22Rv1 (cell line): ENCODE results near the gene GPRC5A.

Experiments used
- CTCF ChIP-seq: fragments of 450-650 bp; IDR thresholded peaks from 2 replicates; pipeline ENCODE4 v1.5.1; 2017; ENCODE audit warnings: mild to moderate bottlenecking
- ZFX ChIP-seq: fragments of 450-650 bp; IDR thresholded peaks from 2 replicates; pipeline ENCODE4 v1.6.1; 2017; ENCODE audit warnings: antibody characterized with exemption, borderline replicate concordance

GRCh38 chr12:12965836-12966235 is 74.5 kb downstream of the GPRC5A start:
- TF ChIP-seq CTCF (no peak), ZFX (no peak)
